Measurements from ENCODE around the gene URB1.
"Not testable (repeated sequence)": the region's sequence is repeated elsewhere in the genome, so short reads cannot be mapped to it uniquely, and the experiment has no call there.

Gene URB1

DNA sequence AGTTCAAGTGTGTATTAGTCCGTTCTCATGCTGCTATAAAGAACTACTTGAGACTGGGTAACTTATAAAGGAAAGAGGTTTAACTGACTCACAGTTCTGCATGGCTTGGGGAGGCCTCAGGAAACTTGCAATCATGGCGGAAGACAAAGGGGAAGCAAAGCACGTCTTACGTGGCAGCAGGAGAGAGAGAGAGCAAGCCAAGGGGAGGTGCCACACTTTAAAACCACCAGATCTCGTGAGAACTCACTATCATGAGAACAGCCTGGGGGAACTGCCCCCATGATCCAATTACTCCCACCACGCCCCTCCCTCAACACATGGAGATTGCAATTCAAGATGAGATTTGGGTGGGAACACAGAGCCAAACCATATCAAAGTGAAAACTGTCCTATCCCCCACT lies 109.8 kb downstream of the URB1 start:
- no peak for ATAC-seq

DNA sequence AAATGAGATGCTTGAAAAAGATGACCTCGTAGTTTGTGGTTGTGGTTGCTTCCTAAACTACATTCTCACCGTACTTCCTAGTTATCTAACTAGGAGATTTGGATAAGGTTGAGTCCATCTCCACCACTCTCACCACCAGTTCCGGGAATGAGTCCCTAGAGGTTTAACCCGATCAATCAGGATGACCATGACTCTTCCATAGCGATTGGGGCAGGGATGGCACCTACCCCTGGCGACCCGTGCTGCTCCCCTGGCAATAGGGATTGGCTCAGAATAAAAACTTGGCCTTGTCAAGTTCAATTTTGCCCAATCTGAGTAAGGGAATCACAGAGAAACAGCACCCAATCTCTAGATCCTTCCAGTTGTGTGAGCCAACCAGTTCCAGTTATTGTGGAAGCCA lies 111.3 kb downstream of the URB1 start:
- no peak for ATAC-seq

DNA sequence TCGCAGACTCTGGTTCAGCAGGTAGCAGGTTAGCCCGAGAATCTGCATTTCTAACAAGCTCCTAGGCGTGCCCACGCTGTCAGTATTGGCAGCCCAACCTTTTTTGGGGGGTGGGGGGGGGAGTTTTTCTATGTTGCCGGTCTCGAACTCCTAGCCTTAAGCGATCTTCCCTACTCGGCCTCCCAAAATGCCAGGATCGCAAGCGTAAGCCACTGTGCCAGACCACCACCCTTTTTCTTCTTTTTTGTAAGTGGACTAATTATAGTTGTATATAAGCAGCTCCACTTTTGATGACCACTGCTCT lies 113.5 kb downstream of the URB1 start:
- ATAC-seq = no peak

DNA sequence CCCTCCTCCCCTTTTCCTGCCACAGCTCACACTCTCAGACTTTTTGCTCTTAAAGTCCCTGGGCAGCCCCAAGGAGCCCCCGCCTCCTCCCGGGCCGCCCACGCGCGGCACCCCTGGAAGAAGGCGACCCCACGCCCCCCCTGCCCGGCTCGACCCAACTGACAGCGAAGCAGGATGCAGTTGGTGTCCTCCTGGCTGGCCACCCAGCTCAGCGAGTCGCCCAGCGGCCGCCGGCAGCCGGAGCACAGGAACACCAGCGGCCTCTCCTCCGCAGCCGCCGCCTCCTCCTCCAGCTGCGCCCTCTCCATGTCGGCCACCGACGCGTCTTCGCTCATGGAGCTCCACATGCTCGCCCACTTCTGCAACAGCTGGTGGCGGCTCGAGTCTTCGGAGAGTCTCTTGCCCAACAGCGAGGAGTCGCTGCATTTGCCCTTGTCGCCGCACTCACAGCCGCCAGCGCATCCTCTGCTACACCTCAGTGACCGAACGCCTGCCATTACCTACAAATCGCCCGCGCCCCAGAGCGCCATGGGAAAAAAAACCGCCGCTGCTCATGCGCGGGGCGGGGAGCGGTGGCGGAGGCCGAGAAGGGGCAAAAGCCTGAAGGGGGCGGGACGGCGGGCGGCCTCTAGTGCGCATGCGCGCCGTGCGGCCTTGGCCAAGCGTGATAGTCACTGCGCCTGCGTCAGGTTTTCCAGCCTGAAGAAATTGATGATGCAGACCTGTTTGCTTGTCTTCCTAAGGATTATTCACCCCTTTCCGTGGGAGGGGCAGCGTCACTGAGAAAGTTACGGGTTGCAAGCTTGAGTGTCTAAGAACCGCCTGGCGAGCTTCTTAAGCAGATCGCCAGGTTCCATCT lies 114.1 kb downstream of the URB1 start, which contains the start of gene MIS18A:
MIS18A (minus strand) TSS at position 532 of the 859 bp plus-strand sequence; CDS start at position 497, 35 bp downstream.
- peak; percentile 90 to 91 for ATAC-seq

DNA sequence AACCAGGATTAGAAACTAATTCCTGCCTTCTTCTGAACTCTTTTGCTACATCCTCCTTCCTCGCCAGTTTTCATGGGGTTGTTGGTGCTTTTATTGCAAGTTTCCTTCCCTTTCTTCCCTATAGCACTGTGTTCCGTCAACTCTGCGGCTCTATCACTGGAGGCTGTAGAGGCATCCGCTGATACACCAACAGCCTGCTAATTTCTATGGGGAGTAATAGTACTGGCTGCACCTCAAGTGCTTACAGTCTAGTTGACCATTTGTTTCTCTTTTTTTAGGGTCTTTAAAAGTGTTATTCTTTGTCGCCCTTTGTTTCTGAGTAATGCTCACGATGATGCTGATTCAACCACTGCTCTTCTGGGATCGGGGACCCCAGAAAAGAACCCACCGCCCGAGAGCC lies 114.7 kb downstream of the URB1 start:
- ATAC-seq = no peak

DNA sequence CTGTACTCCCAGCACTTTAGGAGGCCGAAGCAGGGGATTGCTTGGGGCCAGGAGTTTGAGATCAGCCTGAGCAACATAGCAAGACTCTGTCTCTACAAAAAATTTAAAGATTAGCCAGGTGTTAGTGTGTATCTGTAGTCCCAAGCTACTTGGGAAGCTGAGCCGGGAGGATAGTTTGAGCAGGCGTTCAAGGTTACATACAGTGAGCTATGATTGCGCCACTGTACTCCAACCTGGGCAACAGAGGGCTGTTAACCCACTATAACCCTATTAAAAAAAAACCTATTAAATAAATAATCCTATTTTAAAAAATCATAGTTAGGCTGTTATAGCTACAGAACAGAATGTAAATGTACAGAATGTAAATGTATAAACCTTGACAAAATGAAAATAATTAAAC lies 116.1 kb downstream of the URB1 start:
- ATAC-seq = no peak

DNA sequence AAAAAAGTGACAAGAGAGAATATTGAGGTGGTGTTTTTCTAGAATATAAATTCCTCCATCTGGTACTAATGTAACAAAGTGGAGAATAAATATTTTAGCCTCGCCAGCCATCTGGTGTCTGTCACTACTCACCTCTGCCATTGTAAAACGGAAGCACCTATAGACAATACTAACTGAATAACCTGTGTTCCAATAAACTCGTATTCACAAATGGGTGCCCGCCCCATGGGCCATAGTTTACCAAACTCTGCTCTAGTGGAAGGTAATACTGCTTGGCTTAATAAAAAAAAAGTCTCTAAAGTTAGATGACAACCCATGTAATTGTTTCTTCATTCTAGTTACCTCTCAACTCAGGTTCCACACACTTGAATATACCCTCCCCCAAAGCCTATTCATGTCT lies 122.1 kb downstream of the URB1 start:
- ATAC-seq = no peak

DNA sequence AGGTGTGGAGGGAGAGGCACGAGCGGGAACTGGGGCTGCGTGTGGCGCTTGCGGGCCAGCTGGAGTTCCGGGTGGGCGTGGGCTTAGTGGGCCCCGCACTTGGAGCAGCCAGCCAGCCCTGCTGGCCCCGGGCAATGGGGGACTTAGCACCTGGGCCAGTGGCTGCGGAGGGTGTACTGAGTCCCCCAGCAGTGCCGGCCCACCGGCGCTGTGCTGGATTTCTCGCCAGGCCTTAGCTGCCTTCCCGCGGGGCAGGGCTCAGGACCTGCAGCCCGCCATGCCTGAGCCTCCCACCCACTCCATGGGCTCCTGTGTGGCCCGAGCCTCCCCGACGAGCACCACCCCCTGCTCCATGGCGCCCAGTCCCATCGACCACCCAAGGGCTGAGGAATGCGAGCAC lies 127.5 kb downstream of the URB1 start:
- ATAC-seq = not testable (repeated sequence)

DNA sequence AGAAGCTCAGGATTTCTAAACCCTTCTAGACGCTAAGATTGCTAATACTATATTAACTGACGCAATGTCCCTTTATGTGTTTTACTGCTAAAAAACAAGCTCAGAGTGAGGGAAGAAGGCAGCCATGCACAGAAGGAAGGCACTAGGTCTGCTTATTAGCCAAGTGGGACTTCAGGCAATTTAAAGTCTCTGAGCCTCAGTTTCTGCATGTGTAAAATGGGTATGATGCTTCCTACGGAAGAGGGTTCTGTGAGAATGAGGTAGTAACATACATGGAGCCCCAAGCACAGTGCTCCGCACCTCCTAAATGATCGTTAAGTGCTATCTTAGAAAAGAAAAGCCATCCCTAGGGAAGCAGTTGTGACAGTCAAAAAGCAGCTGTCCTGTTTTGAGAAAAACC lies 130.9 kb downstream of the URB1 start:
- no peak for ATAC-seq

All from activated CD4-positive, CD25-positive, alpha-beta regulatory T cell treated with anti-CD3 and anti-CD28 coated beads, Interleukin-2, amount 50 U/mL, for 24 hours (primary cell).